ENCODE measurements around the gene AGBL2.

DNA sequence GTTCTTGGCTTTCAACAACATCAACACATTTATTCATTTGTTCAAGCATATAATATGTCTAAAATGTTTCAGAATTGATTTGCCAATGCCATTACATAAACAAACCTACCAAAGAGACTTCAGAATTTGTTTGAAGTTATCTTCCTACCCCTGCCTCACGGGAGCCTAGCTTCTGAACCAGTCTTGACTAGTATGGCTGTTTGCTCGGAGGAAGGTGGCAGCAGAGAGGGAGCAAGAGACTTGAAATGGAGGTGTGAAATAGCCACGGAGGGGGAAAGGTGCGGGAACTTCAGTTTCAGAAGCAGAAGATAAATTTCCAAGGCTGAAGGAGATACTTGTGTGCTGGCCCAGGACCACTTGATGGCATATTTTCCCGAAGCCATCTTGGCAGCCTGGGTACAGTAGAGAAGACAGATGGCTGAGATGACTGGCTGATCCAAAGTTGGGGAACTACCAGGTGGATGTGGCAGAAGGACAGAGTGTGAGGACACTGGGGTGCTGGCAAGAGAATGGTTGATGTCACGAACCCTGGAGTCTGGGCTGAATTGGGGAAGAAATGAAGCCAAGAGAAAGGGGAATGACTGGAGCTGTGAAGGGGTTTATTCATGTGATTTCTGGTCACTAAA, 58.8 kb downstream of the AGBL2 start:
- TF ChIP-seq, protein P1, sequence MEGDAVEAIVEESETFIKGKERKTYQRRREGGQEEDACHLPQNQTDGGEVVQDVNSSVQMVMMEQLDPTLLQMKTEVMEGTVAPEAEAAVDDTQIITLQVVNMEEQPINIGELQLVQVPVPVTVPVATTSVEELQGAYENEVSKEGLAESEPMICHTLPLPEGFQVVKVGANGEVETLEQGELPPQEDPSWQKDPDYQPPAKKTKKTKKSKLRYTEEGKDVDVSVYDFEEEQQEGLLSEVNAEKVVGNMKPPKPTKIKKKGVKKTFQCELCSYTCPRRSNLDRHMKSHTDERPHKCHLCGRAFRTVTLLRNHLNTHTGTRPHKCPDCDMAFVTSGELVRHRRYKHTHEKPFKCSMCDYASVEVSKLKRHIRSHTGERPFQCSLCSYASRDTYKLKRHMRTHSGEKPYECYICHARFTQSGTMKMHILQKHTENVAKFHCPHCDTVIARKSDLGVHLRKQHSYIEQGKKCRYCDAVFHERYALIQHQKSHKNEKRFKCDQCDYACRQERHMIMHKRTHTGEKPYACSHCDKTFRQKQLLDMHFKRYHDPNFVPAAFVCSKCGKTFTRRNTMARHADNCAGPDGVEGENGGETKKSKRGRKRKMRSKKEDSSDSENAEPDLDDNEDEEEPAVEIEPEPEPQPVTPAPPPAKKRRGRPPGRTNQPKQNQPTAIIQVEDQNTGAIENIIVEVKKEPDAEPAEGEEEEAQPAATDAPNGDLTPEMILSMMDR (IDR thresholded peaks at IDR 0.05; ENCODE audit: insufficient read depth, low read depth, low read length): no peak
- TF ChIP-seq EZH2 (IDR thresholded peaks at IDR 0.05; ENCODE audit: insufficient read depth, low read length): no peak

Measured in astrocyte (in vitro differentiated cells and primary cell).